ENCODE measurements around the gene PLEKHM2.

The PLEKHM2 gene

GRCh38 chr1:15758343-15758931 is 74.3 kb downstream of the PLEKHM2 start, which contains the start of gene FBLIM1:
Gene FBLIM1, plus strand, starts transcription at chr1:15758795. Its CDS starts 6,189 bp downstream, at chr1:15764984.
- POLR2A ChIA-PET (ENCODE audit: low non-redundant PET) = no interaction called here
- CTCF ChIA-PET = no interaction called here
- peak; percentile 48 for DNase-seq (ENCODE audit: low spot score)
- TF ChIP-seq CTCF (conservative IDR thresholded peaks at IDR 0.05; ENCODE audit: low read depth) = no peak
- peak within 1 kb of the TSS; percentile 98 for H3K27ac ChIP-seq

- CTCF ChIA-PET = interaction anchor here (0.7 to 1.1 kb wide), 2 partner anchors 18 to 86 kb away, joined by 3 to 4 read pairs; no protein-coding TSS in a partner anchor
- DNase-seq (ENCODE audit: low spot score) = peak; percentile 45
- no peak for TF ChIP-seq CTCF (conservative IDR thresholded peaks at IDR 0.05; ENCODE audit: low read depth)
- H3K27ac ChIP-seq = peak overlapping the region; percentile 98
- POLR2A ChIA-PET (ENCODE audit: low non-redundant PET) = no interaction called here
Observed at GRCh38 chr1:15758953-15759661, 75.0 kb downstream of the PLEKHM2 start.

- CTCF ChIA-PET = interaction anchor here (0.6 to 0.7 kb wide), 2 partner anchors 13 to 49 kb away, joined by 3 to 4 read pairs; no protein-coding TSS in a partner anchor
Observed at GRCh38 chr1:15760520-15761211, 76.5 kb downstream of the PLEKHM2 start.

GRCh38 chr1:15761366-15762128 is 77.4 kb downstream of the PLEKHM2 start:
- POLR2A ChIA-PET (ENCODE audit: low non-redundant PET) = interaction anchor here (0.5 to 0.7 kb wide), 2 partner anchors 29 to 70 kb away, joined by 3 to 5 read pairs; no protein-coding TSS in a partner anchor

More at GRCh38 chr1:15760520-15761211, 76.5 kb downstream of the PLEKHM2 start:
- peak overlapping the region; percentile 98 for H3K27ac ChIP-seq
- POLR2A ChIA-PET (ENCODE audit: low non-redundant PET) = interaction anchor here (0.5 to 0.7 kb wide), 2 partner anchors 27 to 71 kb away, joined by 4 to 5 read pairs; no protein-coding TSS in a partner anchor
- TF ChIP-seq CTCF (conservative IDR thresholded peaks at IDR 0.05; ENCODE audit: low read depth) = no peak
- peak; percentile 66 for DNase-seq (ENCODE audit: low spot score)

GRCh38 chr1:15762546-15762945 is 78.4 kb downstream of the PLEKHM2 start:
- CTCF ChIA-PET = no interaction called here
- POLR2A ChIA-PET (ENCODE audit: low non-redundant PET) = interaction anchor here (0.7 kb wide), 1 partner anchor 30 kb away, joined by 3 read pairs; no protein-coding TSS in a partner anchor

More at GRCh38 chr1:15761366-15762128, 77.4 kb downstream of the PLEKHM2 start:
- CTCF ChIA-PET = no interaction called here
- no peak for TF ChIP-seq CTCF (conservative IDR thresholded peaks at IDR 0.05; ENCODE audit: low read depth)
- peak overlapping the region; percentile 98 for H3K27ac ChIP-seq
- no peak for DNase-seq (ENCODE audit: low spot score)

More at GRCh38 chr1:15762546-15762945, 78.4 kb downstream of the PLEKHM2 start:
- H3K27ac ChIP-seq = peak overlapping the region; percentile 98
- TF ChIP-seq CTCF (conservative IDR thresholded peaks at IDR 0.05; ENCODE audit: low read depth) = no peak
- DNase-seq (ENCODE audit: low spot score) = no peak
